B cell (primary cell): ENCODE measurements around the gene HES2. TPM values are rescaled to one million over a fixed set of nuclear protein-coding genes. Genes with fewer than 3 reads are reported as not detected.

ENCODE experiments used
- ATAC-seq: fragments of 200-7000 bp; cut with Tn5 transposase; one replicate; pipeline ENCODE4 v1.10.0; 2021; ENCODE audit warnings: low read depth, mild to moderate bottlenecking, moderate number of reproducible peaks, moderate library complexity
- CTCF ChIA-PET: fragments of 350-600 bp; sonication (Branson Sonifier 250); formaldehyde crosslinking; loops from one replicate; lab custom pipeline; 2021; ENCODE audit warnings: antibody characterized with exemption, inconsistent platforms; lab: Charles Lee
- POLR2A ChIA-PET: fragments of 350-600 bp; sonication (Branson Sonifier 250); formaldehyde crosslinking; loops from one replicate; lab custom pipeline; 2021; ENCODE audit warnings: antibody characterized with exemption; lab: Charles Lee
- DNase-seq: peaks from one replicate; pipeline ENCODE4 v3.0.0; 2013
- H2AFZ ChIP-seq: 2 replicates; pipeline ENCODE4 v1.6.1; 2012; ENCODE audit warnings: mild to moderate bottlenecking, low read depth, low read length; ENCODE audit not compliant: insufficient read depth, poor library complexity, severe bottlenecking
- H3K27ac ChIP-seq, 2 donors: 1 replicate in 1 of 2; 2 replicates in 1 of 2; pipeline ENCODE4 v1.5.1; 2012 to 2013; ENCODE audit warnings: low read length in 2 of 2, mild to moderate bottlenecking in 2 of 2, moderate library complexity in 1 of 2
- H3K27me3 ChIP-seq, 4 experiments: fragments of 200-600 bp in 1 of 4; sonication (generic) in 1 of 4; replicated peaks in 1 of 4; 1 replicate in 2 of 4; 2 replicates in 2 of 4; pipeline versions ENCODE4 v1.6.1 to v1.7.0; 2013 to 2016; ENCODE audit warnings: low read length in 3 of 4, mild to moderate bottlenecking in 2 of 4, mixed read lengths in 1 of 4, moderate library complexity in 1 of 4; ENCODE audit not compliant: insufficient read depth in 4 of 4, control insufficient read depth in 3 of 4; ENCODE audit errors: control extremely low read depth in 1 of 4
- H3K36me3 ChIP-seq, 2 experiments: replicated peaks in 1 of 2; 1 replicate in 1 of 2; 2 replicates in 1 of 2; pipeline versions ENCODE4 v1.6.1 to v1.7.1; 2013; ENCODE audit warnings: low read length in 1 of 2; ENCODE audit not compliant: insufficient read depth in 2 of 2, control insufficient read depth in 1 of 2; ENCODE audit errors: control extremely low read depth in 1 of 2, extremely low read depth in 1 of 2
- H3K4me1 ChIP-seq, 2 donors: fragments of 200-600 bp in 1 of 2; sonication (generic) in 1 of 2; 1 replicate in 1 of 2; 2 replicates in 1 of 2; pipeline versions ENCODE4 v1.5.1 to v1.6.1; 2013 to 2017; ENCODE audit warnings: low read length in 2 of 2; ENCODE audit not compliant: control insufficient read depth in 2 of 2, insufficient read depth in 2 of 2
- H3K4me2 ChIP-seq: replicated peaks from 2 replicates; pipeline ENCODE3; 2012; ENCODE audit warnings: mild to moderate bottlenecking, low read depth, low read length; ENCODE audit not compliant: poor library complexity, severe bottlenecking
- H3K4me3 ChIP-seq, 5 experiments: fragments of 200-600 bp in 1 of 5; sonication (generic) in 1 of 5; 1 replicate in 3 of 5; 2 replicates in 2 of 5; pipeline versions ENCODE4 v1.5.1 to v1.7.0; 2011 to 2016; ENCODE audit warnings: low read length in 4 of 5, mild to moderate bottlenecking in 4 of 5, low read depth in 2 of 5, control low read depth in 1 of 5, moderate library complexity in 1 of 5; ENCODE audit not compliant: insufficient read depth in 1 of 5; ENCODE audit errors: control extremely low read depth in 1 of 5, extremely low read depth in 1 of 5
- H3K79me2 ChIP-seq: fragments of 200-600 bp; sonication (generic); one replicate; pipeline ENCODE4 v1.6.0; 2016; ENCODE audit warnings: low read length; ENCODE audit not compliant: control insufficient read depth, insufficient read depth
- H3K9ac ChIP-seq: fragments of 200-600 bp; sonication (generic); 2 replicates; pipeline ENCODE4 v1.6.1; 2017; ENCODE audit warnings: mild to moderate bottlenecking, low read length, moderate library complexity
- H3K9me3 ChIP-seq, 3 donors: one replicate each; pipeline versions ENCODE4 v1.6.1 to v1.7.1; 2013; ENCODE audit warnings: low read length in 2 of 3; ENCODE audit not compliant: control insufficient read depth in 2 of 3, insufficient read depth in 1 of 3; ENCODE audit errors: control extremely low read depth in 1 of 3
- H4K20me1 ChIP-seq: 2 replicates; pipeline ENCODE4 v1.6.0; 2012; ENCODE audit warnings: mild to moderate bottlenecking, low read length; ENCODE audit not compliant: insufficient read depth, control insufficient read depth, poor library complexity, severe bottlenecking
- H3K27ac Mint-ChIP-seq: one replicate; pipeline ENCODE4 v1.8.0; 2021; ENCODE audit warnings: mixed read lengths
- H3K27me3 Mint-ChIP-seq: one replicate; pipeline ENCODE4 v1.8.0; 2021; ENCODE audit warnings: mixed read lengths
- H3K4me1 Mint-ChIP-seq: one replicate; pipeline ENCODE4 v1.8.0; 2021; ENCODE audit warnings: mixed read lengths
- H3K4me3 Mint-ChIP-seq: one replicate; pipeline ENCODE4 v1.8.0; 2021; ENCODE audit warnings: mixed read lengths
- H3K9me3 Mint-ChIP-seq: one replicate; pipeline ENCODE4 v1.8.0; 2022; ENCODE audit warnings: mixed read lengths; ENCODE audit not compliant: insufficient read depth
- CTCF ChIP-seq: fragments of 200-600 bp; IDR thresholded peaks from one replicate; pipeline ENCODE4 v1.8.0; 2022; ENCODE audit warnings: antibody characterized with exemption, mild to moderate bottlenecking
- EZH2 ChIP-seq: IDR thresholded peaks from 2 replicates; pipeline ENCODE4 v1.6.1; 2012; ENCODE audit warnings: borderline replicate concordance, low read depth, mild to moderate bottlenecking, moderate library complexity, low read length; ENCODE audit not compliant: insufficient read depth, poor library complexity, severe bottlenecking
- WGBS: methylation state at CpG from one replicate; pipeline ENCODE4 v1.1.5; 2013; ENCODE audit warnings: missing lambda C conversion rate; ENCODE audit not compliant: insufficient coverage; 5-methylcytosine and 5-hydroxymethylcytosine counted together
- intact Hi-C: fragments of 100-400 bp; cut with micrococcal nuclease; formaldehyde crosslinking; loops from one replicate; pipeline ENCODE4 v1.10.0; 2022
- polyA plus RNA-seq: library from polyadenylated mRNA; depleted of rRNA; stranded (reverse); fragments of >200 nt; gene quantifications from 2 replicates; pipeline ENCODE4 v1.2.3, GENCODE V29; 2012
- total RNA-seq, 2 donors: library from RNA; stranded (reverse); fragments of 120-200 nt in 1 of 2; gene quantifications; 1 replicate in 1 of 2; 2 replicates in 1 of 2; pipeline versions ENCODE4 v1.2.3 to v1.2.4, GENCODE V29; 2013 to 2022

The HES2 gene
- total and polyA plus RNA-seq, 2 donors (not counting 1 experiment from before 2014, with no cell fraction given) = not detected

- H3K4me1 Mint-ChIP-seq = peaks cover 2% of the 10 kb centered on the region
- DNase-seq (no peak), ATAC-seq (no peak)
- Histone ChIP-seq H2AFZ (no peak overlapping the region), H3K79me2 (no peaks in the 10 kb centered on the region), H3K9me3 (no peaks in the 10 kb centered on the region), H3K4me1 (peaks cover 4% of the 10 kb centered on the region in 2 donors), H3K4me2 (no peak overlapping the region), H3K27me3 (peaks cover 0 to 13% (median 5%) of the 10 kb centered on the region in 4 experiments), H3K27ac (no peak overlapping the region), H3K36me3 (no peaks in the 10 kb centered on the region), H4K20me1 (no peaks in the 10 kb centered on the region), H3K9ac (no peak overlapping the region), H3K4me3 (no peak overlapping the region)
- ChIA-PET CTCF (interaction anchor here (0.5 to 1.9 kb wide), 2 partner anchors 40 to 162 kb away, joined by 4 to 7 read pairs; no protein-coding TSS in a partner anchor), POLR2A (no interaction called here)
- H3K9me3 Mint-ChIP-seq = no peaks in the 10 kb centered on the region
- WGBS = 92% methylated on average over 6 of the region's 6 CpGs
- intact Hi-C loops = no loop called here
- H3K27ac Mint-ChIP-seq = no peak overlapping the region
- peaks cover 27% of the 10 kb centered on the region for H3K27me3 Mint-ChIP-seq
- no peak for TF ChIP-seq EZH2
- no peak for TF ChIP-seq CTCF
- H3K4me3 Mint-ChIP-seq = no peak overlapping the region
Observed at GRCh38 chr1:6409733-6410132, 10.0 kb downstream of the HES2 start.

- ChIA-PET POLR2A (no interaction called here), CTCF (interaction anchor here (0.6 to 1.9 kb wide), 5 partner anchors 15 to 163 kb away, joined by 3 to 7 read pairs (median 4); no protein-coding TSS in a partner anchor)
- H3K36me3 ChIP-seq = no peaks in the 10 kb centered on the region
- ATAC-seq (no peak), DNase-seq (no peak)
- H3K27me3 ChIP-seq = peaks cover 0 to 7% (median 3%) of the 10 kb centered on the region in 4 experiments
- no peaks in the 10 kb centered on the region for H3K4me1 ChIP-seq
- no peak overlapping the region for H2AFZ ChIP-seq
- no peak overlapping the region for H3K4me3 Mint-ChIP-seq
- WGBS = 86% methylated on average over 1 of the region's 4 CpGs
- H3K27ac Mint-ChIP-seq = no peak overlapping the region
- H3K4me3 ChIP-seq = no peak overlapping the region
- peaks cover 23% of the 10 kb centered on the region for H3K27me3 Mint-ChIP-seq
- no peak for TF ChIP-seq CTCF
- intact Hi-C loops = no loop called here
- H3K27ac ChIP-seq = no peak overlapping the region
- H3K9me3 ChIP-seq = no peaks in the 10 kb centered on the region
- H3K9me3 Mint-ChIP-seq = no peaks in the 10 kb centered on the region
- no peaks in the 10 kb centered on the region for H3K79me2 ChIP-seq
- no peak overlapping the region for H3K4me2 ChIP-seq
- H3K4me1 Mint-ChIP-seq = no peaks in the 10 kb centered on the region
- no peaks in the 10 kb centered on the region for H4K20me1 ChIP-seq
- H3K9ac ChIP-seq = no peak overlapping the region
Observed at GRCh38 chr1:6409053-6409452, 10.7 kb downstream of the HES2 start.
